GM18499 (cell line): ENCODE results near the gene CHD9.
A peak's percentile ranks its signal among the peaks of the same experiment; 100 is the strongest.

Experiments used
- ATAC-seq: cut with Tn5 transposase; IDR thresholded peaks from one replicate; pipeline ENCODE4 v1.9.1; 2021; ENCODE audit warnings: moderate number of reproducible peaks; ENCODE audit not compliant: insufficient read depth, unreplicated experiment

CHD9 gene

GRCh38 chr16:53123747-53124146 is 69.0 kb downstream of the CHD9 start:
- no peak for ATAC-seq

- ATAC-seq: no peak
These were observed 71.6 kb downstream of the CHD9 start for GRCh38 chr16:53126390-53126789.

- ATAC-seq: no peak
These were observed 74.7 kb downstream of the CHD9 start for GRCh38 chr16:53129281-53130158.

GRCh38 chr16:53130159-53131049 is 75.6 kb downstream of the CHD9 start:
- ATAC-seq: peak; percentile 57

- ATAC-seq: no peak
These were observed 76.2 kb downstream of the CHD9 start for GRCh38 chr16:53131050-53131362.

- ATAC-seq: no peak
These were observed 76.7 kb downstream of the CHD9 start for GRCh38 chr16:53131363-53132071.

- no peak for ATAC-seq
These were observed 77.6 kb downstream of the CHD9 start for GRCh38 chr16:53132406-53132805.

GRCh38 chr16:53135329-53135728 is 80.5 kb downstream of the CHD9 start:
- no peak for ATAC-seq

GRCh38 chr16:53142823-53143568 is 88.2 kb downstream of the CHD9 start:
- no peak for ATAC-seq

- ATAC-seq: no peak
These were observed 92.8 kb downstream of the CHD9 start for GRCh38 chr16:53147500-53148065.

GRCh38 chr16:53150769-53151168 is 96.0 kb downstream of the CHD9 start:
- ATAC-seq: no peak

GRCh38 chr16:53152329-53152728 is 97.5 kb downstream of the CHD9 start:
- no peak for ATAC-seq

GRCh38 chr16:53153130-53153529 is 98.3 kb downstream of the CHD9 start:
- no peak for ATAC-seq

GRCh38 chr16:53154513-53154912 is 99.7 kb downstream of the CHD9 start:
- no peak for ATAC-seq

- ATAC-seq: no peak
These were observed 101.7 kb downstream of the CHD9 start for GRCh38 chr16:53156516-53156915.

- no peak for ATAC-seq
These were observed 105.1 kb downstream of the CHD9 start for GRCh38 chr16:53159781-53160436.

GRCh38 chr16:53166099-53166498 is 111.3 kb downstream of the CHD9 start:
- ATAC-seq: no peak

- ATAC-seq: no peak
These were observed 114.0 kb downstream of the CHD9 start for GRCh38 chr16:53168744-53169143.

GRCh38 chr16:53172517-53172916 is 117.7 kb downstream of the CHD9 start:
- ATAC-seq: no peak
